ENCODE results near the gene SH3GL1.

SH3GL1 gene

DNA sequence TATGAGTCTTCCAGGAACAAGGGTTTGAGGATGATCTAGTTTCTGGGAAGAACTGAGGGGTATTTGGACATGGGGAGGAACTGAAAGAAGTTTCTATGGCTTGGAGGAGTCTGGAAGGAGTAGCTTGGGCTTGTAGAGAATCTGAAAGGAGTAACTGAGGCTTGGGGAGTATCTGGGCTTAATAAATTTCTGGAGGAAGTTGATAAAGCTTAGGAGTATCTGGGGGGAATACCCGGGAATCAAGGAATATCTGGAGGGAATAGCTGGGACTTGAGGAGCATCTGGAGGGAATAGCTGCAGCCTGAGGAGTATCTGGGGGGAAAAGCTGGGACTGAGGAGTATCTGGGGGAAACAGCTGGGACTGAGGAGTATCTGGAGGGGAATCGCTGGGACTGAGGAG is 79.9 kb downstream of the SH3GL1 start:
- no peak for DNase-seq (ENCODE audit: low read depth)
- TF ChIP-seq, protein P1, sequence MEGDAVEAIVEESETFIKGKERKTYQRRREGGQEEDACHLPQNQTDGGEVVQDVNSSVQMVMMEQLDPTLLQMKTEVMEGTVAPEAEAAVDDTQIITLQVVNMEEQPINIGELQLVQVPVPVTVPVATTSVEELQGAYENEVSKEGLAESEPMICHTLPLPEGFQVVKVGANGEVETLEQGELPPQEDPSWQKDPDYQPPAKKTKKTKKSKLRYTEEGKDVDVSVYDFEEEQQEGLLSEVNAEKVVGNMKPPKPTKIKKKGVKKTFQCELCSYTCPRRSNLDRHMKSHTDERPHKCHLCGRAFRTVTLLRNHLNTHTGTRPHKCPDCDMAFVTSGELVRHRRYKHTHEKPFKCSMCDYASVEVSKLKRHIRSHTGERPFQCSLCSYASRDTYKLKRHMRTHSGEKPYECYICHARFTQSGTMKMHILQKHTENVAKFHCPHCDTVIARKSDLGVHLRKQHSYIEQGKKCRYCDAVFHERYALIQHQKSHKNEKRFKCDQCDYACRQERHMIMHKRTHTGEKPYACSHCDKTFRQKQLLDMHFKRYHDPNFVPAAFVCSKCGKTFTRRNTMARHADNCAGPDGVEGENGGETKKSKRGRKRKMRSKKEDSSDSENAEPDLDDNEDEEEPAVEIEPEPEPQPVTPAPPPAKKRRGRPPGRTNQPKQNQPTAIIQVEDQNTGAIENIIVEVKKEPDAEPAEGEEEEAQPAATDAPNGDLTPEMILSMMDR (conservative IDR thresholded peaks at IDR 0.05; ENCODE audit: control insufficient read depth, insufficient read depth, low read depth, low read length): no peak
- no peak overlapping the region for H3K4me3 ChIP-seq (ENCODE audit: control insufficient read depth, low read depth, low read length)

DNA sequence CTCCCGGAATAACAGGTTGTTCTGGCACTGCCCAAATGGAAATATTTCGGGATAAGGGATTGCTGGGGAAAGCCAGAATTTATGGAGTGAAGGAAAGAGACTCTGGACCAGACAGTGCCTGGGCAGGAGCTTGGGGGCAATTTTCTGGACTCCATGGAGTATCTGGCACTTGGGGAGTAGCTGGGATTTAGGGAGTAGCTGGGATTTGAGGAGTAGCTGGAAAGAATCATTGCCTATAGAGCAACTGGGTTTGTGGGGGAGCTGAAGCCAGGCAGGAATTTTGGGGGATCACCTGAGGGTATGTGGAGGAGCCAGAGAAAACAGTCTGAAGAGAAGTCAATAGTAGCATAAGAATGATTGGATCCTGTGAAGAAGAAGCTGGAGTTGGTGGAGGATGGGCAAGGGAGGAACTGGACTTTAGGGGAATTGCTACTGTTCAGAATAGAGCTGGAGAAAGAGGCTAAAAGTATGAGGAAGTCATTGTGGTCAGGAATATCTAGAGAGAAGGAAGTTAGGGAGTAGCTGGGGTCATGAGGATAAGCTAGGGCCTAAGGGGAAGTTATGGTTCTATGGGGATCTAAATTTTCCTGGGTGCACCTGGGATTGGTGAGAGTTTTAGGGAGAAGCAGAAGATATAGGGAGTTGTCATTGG is 81.2 kb downstream of the SH3GL1 start:
- DNase-seq (ENCODE audit: low read depth): no peak
- TF ChIP-seq, protein P1 (conservative IDR thresholded peaks at IDR 0.05; ENCODE audit: control insufficient read depth, insufficient read depth, low read depth, low read length): no peak
- H3K4me3 ChIP-seq (ENCODE audit: control insufficient read depth, low read depth, low read length): no peak overlapping the region

DNA sequence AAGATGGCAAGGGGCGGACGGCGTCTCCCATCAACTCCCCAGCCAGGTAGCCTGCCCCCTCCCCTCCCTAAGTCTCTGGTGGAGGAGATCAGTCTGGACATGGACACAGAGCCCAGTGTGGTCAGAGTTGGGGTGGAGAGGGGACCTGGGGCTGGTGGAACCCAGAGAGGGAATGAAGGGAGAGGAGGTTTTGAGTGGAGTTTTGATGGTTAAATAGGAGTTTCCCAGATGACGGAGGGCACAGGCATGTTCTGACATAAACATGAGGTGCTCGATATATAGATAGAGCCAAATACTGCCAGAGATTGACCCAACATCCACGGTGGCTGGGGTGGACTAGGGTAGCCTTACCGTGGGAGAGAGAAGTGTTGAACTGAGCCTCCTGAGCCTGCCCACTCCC is 81.9 kb downstream of the SH3GL1 start:
- TF ChIP-seq, protein P1 (conservative IDR thresholded peaks at IDR 0.05; ENCODE audit: control insufficient read depth, insufficient read depth, low read depth, low read length): no peak

DNA sequence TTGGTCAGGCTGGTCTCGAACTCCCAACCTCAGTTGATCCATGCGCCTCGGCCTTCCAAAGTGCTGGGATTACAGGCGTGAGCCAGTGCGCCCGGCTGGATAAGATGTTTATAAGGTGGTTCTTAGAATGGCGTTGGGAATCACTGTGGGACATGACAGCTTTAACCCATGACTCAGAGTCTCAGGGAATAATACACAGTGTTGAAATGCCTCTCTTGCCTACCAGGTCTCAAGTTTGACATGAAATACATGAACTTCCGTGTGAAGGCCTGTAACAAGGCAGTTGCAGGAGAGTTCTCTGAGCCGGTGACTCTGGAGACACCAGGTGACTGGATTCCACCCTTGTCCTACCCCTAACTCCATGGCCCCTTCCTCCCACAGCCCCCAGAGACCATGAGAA is 83.4 kb downstream of the SH3GL1 start:
- no peak overlapping the region for H3K4me3 ChIP-seq (ENCODE audit: control insufficient read depth, low read depth, low read length)
- TF ChIP-seq, protein P1 (conservative IDR thresholded peaks at IDR 0.05; ENCODE audit: control insufficient read depth, insufficient read depth, low read depth, low read length): no peak
- no peak for DNase-seq (ENCODE audit: low read depth)

More for the DNA sequence above, 81.9 kb downstream of the SH3GL1 start:
- DNase-seq (ENCODE audit: low read depth): no peak
- no peak overlapping the region for H3K4me3 ChIP-seq (ENCODE audit: control insufficient read depth, low read depth, low read length)

DNA sequence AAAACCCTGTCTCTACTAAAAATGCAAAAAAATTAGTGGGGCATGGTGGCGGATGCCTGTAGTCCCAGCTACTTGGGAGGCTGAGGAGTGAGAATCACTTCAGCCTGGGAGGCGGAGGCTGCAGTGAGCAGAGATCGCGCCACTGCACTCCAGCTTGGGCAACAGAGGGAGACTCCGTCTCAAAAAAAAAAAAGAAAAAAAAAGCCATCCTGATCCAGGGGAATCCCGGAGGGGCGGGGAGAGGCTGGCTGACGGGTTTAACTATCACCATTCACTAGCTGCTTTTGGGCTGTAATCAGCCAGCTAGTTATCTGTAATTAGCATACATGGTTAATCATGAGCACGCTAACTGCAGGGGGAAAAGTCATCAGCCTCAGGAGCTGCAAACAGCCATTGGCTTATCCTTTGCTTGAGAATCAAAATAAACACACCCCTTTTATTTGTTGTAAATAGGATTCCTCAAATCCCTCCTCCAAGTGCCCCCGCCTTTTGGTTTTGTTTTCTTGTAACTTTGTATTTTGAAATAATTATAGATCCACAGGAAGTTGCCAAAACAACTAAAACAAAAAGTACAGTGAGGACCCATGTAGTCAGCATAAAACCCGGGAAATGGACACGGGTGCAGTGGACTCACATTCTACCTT is 86.4 kb downstream of the SH3GL1 start:
- H3K4me3 ChIP-seq (ENCODE audit: control insufficient read depth, low read depth, low read length): no peak overlapping the region
- no peak for DNase-seq (ENCODE audit: low read depth)
- TF ChIP-seq, protein P1 (conservative IDR thresholded peaks at IDR 0.05; ENCODE audit: control insufficient read depth, insufficient read depth, low read depth, low read length): no peak

Data from fibroblast of mammary gland (primary cell).